GM18511 (cell line): ENCODE measurements around the gene DLGAP4.

Source experiments
- ATAC-seq: cut with Tn5 transposase; IDR thresholded peaks from one replicate; pipeline ENCODE4 v1.9.1; 2021; ENCODE audit warnings: mild to moderate bottlenecking, moderate library complexity; ENCODE audit not compliant: unreplicated experiment

DLGAP4 gene

GRCh38 chr20:36399969-36400545 lies 93.9 kb downstream of the DLGAP4 start:
- ATAC-seq, result no peak

GRCh38 chr20:36400909-36401735 lies 95.0 kb downstream of the DLGAP4 start:
- no peak for ATAC-seq

- ATAC-seq, result no peak
These were observed 96.6 kb downstream of the DLGAP4 start for GRCh38 chr20:36402708-36403107.

- no peak for ATAC-seq
These were observed 98.4 kb downstream of the DLGAP4 start for GRCh38 chr20:36404435-36404978.

- ATAC-seq, result no peak
These were observed 99.1 kb downstream of the DLGAP4 start for GRCh38 chr20:36405255-36405654.

GRCh38 chr20:36407199-36407733 lies 101.1 kb downstream of the DLGAP4 start:
- no peak for ATAC-seq

- no peak for ATAC-seq
These were observed 102.1 kb downstream of the DLGAP4 start for GRCh38 chr20:36408219-36408618.

GRCh38 chr20:36411861-36412454 lies 105.8 kb downstream of the DLGAP4 start:
- no peak for ATAC-seq

- no peak for ATAC-seq
These were observed 109.4 kb downstream of the DLGAP4 start for GRCh38 chr20:36415475-36416002.

- no peak for ATAC-seq
These were observed 112.6 kb downstream of the DLGAP4 start for GRCh38 chr20:36418711-36419110.

GRCh38 chr20:36421641-36422040 lies 115.5 kb downstream of the DLGAP4 start:
- ATAC-seq, result no peak

- ATAC-seq, result no peak
These were observed 118.2 kb downstream of the DLGAP4 start for GRCh38 chr20:36424314-36424713.

GRCh38 chr20:36425166-36425565 lies 119.0 kb downstream of the DLGAP4 start:
- no peak for ATAC-seq

GRCh38 chr20:36431604-36432003 lies 125.5 kb downstream of the DLGAP4 start:
- no peak for ATAC-seq

GRCh38 chr20:36432096-36432495 lies 126.0 kb downstream of the DLGAP4 start:
- ATAC-seq, result no peak

GRCh38 chr20:36434383-36434782 lies 128.2 kb downstream of the DLGAP4 start:
- no peak for ATAC-seq

- ATAC-seq, result no peak
These were observed 129.0 kb downstream of the DLGAP4 start for GRCh38 chr20:36435124-36435523.

GRCh38 chr20:36435592-36436541 lies 129.7 kb downstream of the DLGAP4 start:
- no peak for ATAC-seq

- ATAC-seq, result no peak
These were observed 133.0 kb downstream of the DLGAP4 start for GRCh38 chr20:36439040-36439730.

- no peak for ATAC-seq
These were observed 133.6 kb downstream of the DLGAP4 start for GRCh38 chr20:36439731-36440072.
